HEK293 (cell line): ENCODE data around the gene ZNF569.
A peak's percentile ranks its signal among the peaks of the same experiment; 100 is the strongest.

Source experiments
- GLI4 ChIP-seq: fragments of 450-650 bp; formaldehyde crosslinking; IDR thresholded peaks from 2 replicates; pipeline ENCODE4 v1.5.1; 2016; ENCODE audit warnings: missing biosample characterization, missing genetic modification characterization
- KLF7 ChIP-seq: fragments of 450-650 bp; formaldehyde crosslinking; IDR thresholded peaks from 2 replicates; pipeline ENCODE4 v1.5.1; 2016; ENCODE audit warnings: missing biosample characterization, missing genetic modification characterization, borderline replicate concordance
- KLF8 ChIP-seq: fragments of 450-650 bp; formaldehyde crosslinking; IDR thresholded peaks from 2 replicates; pipeline ENCODE4 v1.5.1; 2016; ENCODE audit warnings: missing biosample characterization, missing genetic modification characterization
- KLF9 ChIP-seq: fragments of 450-650 bp; formaldehyde crosslinking; IDR thresholded peaks from 2 replicates; pipeline ENCODE4 v1.5.1; 2016; ENCODE audit warnings: missing biosample characterization, missing genetic modification characterization, low read depth
- OSR2 ChIP-seq: fragments of 450-650 bp; formaldehyde crosslinking; IDR thresholded peaks from 2 replicates; pipeline ENCODE4 v1.5.1; 2016; ENCODE audit warnings: missing biosample characterization, missing genetic modification characterization
- OVOL3 ChIP-seq: fragments of 450-650 bp; formaldehyde crosslinking; IDR thresholded peaks from 2 replicates; pipeline ENCODE4 v1.5.1; 2016; ENCODE audit warnings: missing biosample characterization, missing genetic modification characterization
- SP2 ChIP-seq: fragments of 450-650 bp; formaldehyde crosslinking; IDR thresholded peaks from 2 replicates; pipeline ENCODE4 v1.5.1; 2016; ENCODE audit warnings: missing biosample characterization, missing genetic modification characterization
- SP3 ChIP-seq: fragments of 450-650 bp; formaldehyde crosslinking; IDR thresholded peaks from 2 replicates; pipeline ENCODE4 v1.5.1; 2016; ENCODE audit warnings: missing biosample characterization, missing genetic modification characterization
- SP7 ChIP-seq: fragments of 450-650 bp; formaldehyde crosslinking; IDR thresholded peaks from 2 replicates; pipeline ENCODE4 v1.5.1; 2016; ENCODE audit warnings: missing biosample characterization, missing genetic modification characterization
- TRIM28 ChIP-seq: IDR thresholded peaks from 2 replicates; pipeline ENCODE4 v1.6.1; 2011; ENCODE audit warnings: low read length, control low read depth, borderline replicate concordance
- ZBTB7A ChIP-seq: fragments of 450-650 bp; formaldehyde crosslinking; IDR thresholded peaks from 2 replicates; pipeline ENCODE4 v1.5.1; 2016; ENCODE audit warnings: low read depth, missing biosample characterization, missing genetic modification characterization
- ZFP41 ChIP-seq: fragments of 450-650 bp; formaldehyde crosslinking; IDR thresholded peaks from 2 replicates; pipeline ENCODE4 v1.5.1; 2016; ENCODE audit warnings: missing biosample characterization, missing genetic modification characterization, borderline replicate concordance
- ZNF112 ChIP-seq: fragments of 450-650 bp; formaldehyde crosslinking; IDR thresholded peaks from 2 replicates; pipeline ENCODE4 v1.5.0; 2017; ENCODE audit warnings: missing biosample characterization, missing genetic modification characterization
- ZNF16 ChIP-seq: fragments of 450-650 bp; formaldehyde crosslinking; IDR thresholded peaks from 2 replicates; pipeline ENCODE4 v1.5.1; 2016; ENCODE audit warnings: low read depth, missing biosample characterization, missing genetic modification characterization
- ZNF174 ChIP-seq: fragments of 450-650 bp; formaldehyde crosslinking; IDR thresholded peaks from 2 replicates; pipeline ENCODE4 v1.5.0; 2017; ENCODE audit warnings: missing biosample characterization, mild to moderate bottlenecking, missing genetic modification characterization
- ZNF214 ChIP-seq: fragments of 450-650 bp; formaldehyde crosslinking; IDR thresholded peaks from 2 replicates; pipeline ENCODE4 v1.5.1; 2017; ENCODE audit warnings: missing biosample characterization, mild to moderate bottlenecking, missing genetic modification characterization, borderline replicate concordance
- ZNF266 ChIP-seq: fragments of 450-650 bp; formaldehyde crosslinking; IDR thresholded peaks from 2 replicates; pipeline ENCODE4 v1.5.1; 2016; ENCODE audit warnings: missing biosample characterization, missing genetic modification characterization, low read depth
- ZNF514 ChIP-seq: fragments of 450-650 bp; formaldehyde crosslinking; IDR thresholded peaks from 2 replicates; pipeline ENCODE4 v1.5.1; 2016; ENCODE audit warnings: missing biosample characterization, missing genetic modification characterization
- ZNF521 ChIP-seq: fragments of 450-650 bp; formaldehyde crosslinking; IDR thresholded peaks from 2 replicates; pipeline ENCODE4 v1.5.1; 2017; ENCODE audit warnings: missing biosample characterization, mild to moderate bottlenecking, missing genetic modification characterization
- ZNF600 ChIP-seq: fragments of 450-650 bp; formaldehyde crosslinking; IDR thresholded peaks from 2 replicates; pipeline ENCODE4 v1.5.1; 2016; ENCODE audit warnings: missing biosample characterization, missing genetic modification characterization
- ZNF629 ChIP-seq: fragments of 450-650 bp; formaldehyde crosslinking; IDR thresholded peaks from 2 replicates; pipeline ENCODE4 v1.5.1; 2017; ENCODE audit warnings: missing biosample characterization, missing genetic modification characterization
- ZNF791 ChIP-seq: fragments of 450-650 bp; formaldehyde crosslinking; IDR thresholded peaks from 2 replicates; pipeline ENCODE4 v1.5.1; 2016; ENCODE audit warnings: missing biosample characterization, missing genetic modification characterization
- ZNF837 ChIP-seq: fragments of 450-650 bp; formaldehyde crosslinking; IDR thresholded peaks from 2 replicates; pipeline ENCODE4 v1.5.1; 2016; ENCODE audit warnings: missing biosample characterization, missing genetic modification characterization
- TF ChIP-seq, protein P1 (sequence below): fragments of 450-650 bp; formaldehyde crosslinking; IDR thresholded peaks from 2 replicates; pipeline ENCODE4 v1.5.1; 2016; ENCODE audit warnings: missing biosample characterization, missing genetic modification characterization
- TF ChIP-seq, protein P2 (sequence below): fragments of 450-650 bp; formaldehyde crosslinking; IDR thresholded peaks from 2 replicates; pipeline ENCODE4 v1.5.1; 2016; ENCODE audit warnings: missing biosample characterization, missing genetic modification characterization
- TF ChIP-seq, protein P3 (sequence below): fragments of 450-650 bp; IDR thresholded peaks from 2 replicates; pipeline ENCODE4 v1.5.1; 2018; ENCODE audit warnings: missing biosample characterization, missing genetic modification characterization
- TF ChIP-seq, protein P4 (sequence below): fragments of 450-650 bp; formaldehyde crosslinking; IDR thresholded peaks from 2 replicates; pipeline ENCODE4 v1.5.1; 2016; ENCODE audit warnings: missing biosample characterization, missing genetic modification characterization
- TF ChIP-seq, protein P5 (sequence below): fragments of 450-650 bp; formaldehyde crosslinking; IDR thresholded peaks from 2 replicates; pipeline ENCODE4 v1.5.1; 2016; ENCODE audit warnings: missing biosample characterization, missing genetic modification characterization

Gene ZNF569

DNA sequence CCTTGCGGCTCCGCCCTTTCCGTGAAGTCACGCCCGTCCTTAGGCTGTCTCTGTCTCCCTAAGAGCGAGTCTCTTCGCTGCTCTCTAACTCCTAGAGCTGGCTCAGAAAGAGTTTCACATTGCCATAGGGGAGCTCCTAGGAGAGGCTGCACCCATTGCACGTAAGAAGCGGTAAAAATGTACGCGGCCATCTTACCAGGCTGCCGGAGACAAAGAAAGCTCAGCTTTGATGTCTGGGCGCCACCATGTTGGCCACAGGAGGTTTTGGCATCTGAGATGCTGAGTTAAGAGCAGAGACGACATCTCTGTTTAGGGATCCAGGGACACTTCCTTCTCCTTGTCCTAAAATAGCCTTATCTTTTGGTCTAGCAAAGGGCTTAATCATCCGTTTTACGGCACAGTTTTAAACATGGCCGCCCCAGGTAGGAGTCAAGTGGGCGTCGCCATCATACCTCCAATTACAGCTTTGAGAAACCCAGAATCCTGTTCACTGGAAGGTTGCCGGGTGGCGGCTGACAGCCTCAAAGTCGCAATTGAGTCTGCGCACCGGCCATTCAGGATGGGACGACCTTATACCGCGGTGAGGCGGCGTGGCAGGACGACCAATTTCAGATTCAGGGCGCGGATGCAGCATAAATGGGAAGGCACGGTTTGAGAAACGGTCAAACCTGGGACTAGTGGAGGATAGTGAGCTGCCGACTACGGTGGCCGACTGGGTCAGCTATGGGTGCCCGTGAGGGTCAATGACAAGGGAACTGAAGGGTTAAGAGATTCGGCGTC, 39.3 kb upstream of the ZNF569 start, which contains the start of gene ZNF793 (continued):
- TF ChIP-seq SP3 (peak; percentile 90), ZFP41 (tag by site-specific recombination) (no peak), SP7 (tag by site-specific recombination) (peak; percentile 81), ZNF266 (tag by site-specific recombination) (no peak), GLI4 (no peak), OSR2 (no peak; the same call in 1 of the 2 replicates), ZNF214 (tag by site-specific recombination) (no peak), ZNF837 (tag by site-specific recombination) (no peak), TRIM28 (peak; percentile 76), KLF7 (tag by site-specific recombination) (peak; percentile 95), ZNF112 (tag by site-specific recombination) (no peak), ZNF629 (tag by site-specific recombination) (peak; percentile 73), ZNF174 (tag by site-specific recombination) (no peak), ZNF600 (tag by site-specific recombination) (peak; percentile 97), ZNF791 (tag by site-specific recombination) (no peak; the same call in 1 of the 2 replicates), KLF9 (tag by site-specific recombination) (peak; percentile 88), SP2 (tag by site-specific recombination) (peak; percentile 66), KLF8 (tag by site-specific recombination) (peak; percentile 85), OVOL3 (peak; percentile 74), ZNF521 (tag by site-specific recombination) (no peak), ZNF514 (tag by site-specific recombination) (0 out of 2 replicates have a peak, but pooled peaks have one; percentile 6), ZNF16 (tag by site-specific recombination) (0 out of 2 replicates have a peak, but pooled peaks have one; percentile 13), ZBTB7A (tag by site-specific recombination) (no peak)
- TF ChIP-seq, protein P1, sequence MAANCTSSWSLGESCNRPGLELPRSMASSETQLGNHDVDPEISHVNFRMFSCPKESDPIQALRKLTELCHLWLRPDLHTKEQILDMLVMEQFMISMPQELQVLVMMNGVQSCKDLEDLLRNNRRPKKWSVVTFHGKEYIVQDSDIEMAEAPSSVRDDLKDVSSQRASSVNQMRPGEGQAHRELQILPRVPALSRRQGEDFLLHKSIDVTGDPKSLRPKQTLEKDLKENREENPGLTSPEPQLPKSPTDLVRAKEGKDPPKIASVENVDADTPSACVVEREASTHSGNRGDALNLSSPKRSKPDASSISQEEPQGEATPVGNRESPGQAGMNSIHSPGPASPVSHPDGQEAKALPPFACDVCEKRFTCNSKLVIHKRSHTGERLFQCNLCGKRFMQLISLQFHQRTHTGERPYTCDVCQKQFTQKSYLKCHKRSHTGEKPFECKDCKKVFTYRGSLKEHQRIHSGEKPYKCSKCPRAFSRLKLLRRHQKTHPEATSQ (tag by site-specific recombination): peak; percentile 59; the same call in 1 of the 2 replicates
- TF ChIP-seq, protein P2, sequence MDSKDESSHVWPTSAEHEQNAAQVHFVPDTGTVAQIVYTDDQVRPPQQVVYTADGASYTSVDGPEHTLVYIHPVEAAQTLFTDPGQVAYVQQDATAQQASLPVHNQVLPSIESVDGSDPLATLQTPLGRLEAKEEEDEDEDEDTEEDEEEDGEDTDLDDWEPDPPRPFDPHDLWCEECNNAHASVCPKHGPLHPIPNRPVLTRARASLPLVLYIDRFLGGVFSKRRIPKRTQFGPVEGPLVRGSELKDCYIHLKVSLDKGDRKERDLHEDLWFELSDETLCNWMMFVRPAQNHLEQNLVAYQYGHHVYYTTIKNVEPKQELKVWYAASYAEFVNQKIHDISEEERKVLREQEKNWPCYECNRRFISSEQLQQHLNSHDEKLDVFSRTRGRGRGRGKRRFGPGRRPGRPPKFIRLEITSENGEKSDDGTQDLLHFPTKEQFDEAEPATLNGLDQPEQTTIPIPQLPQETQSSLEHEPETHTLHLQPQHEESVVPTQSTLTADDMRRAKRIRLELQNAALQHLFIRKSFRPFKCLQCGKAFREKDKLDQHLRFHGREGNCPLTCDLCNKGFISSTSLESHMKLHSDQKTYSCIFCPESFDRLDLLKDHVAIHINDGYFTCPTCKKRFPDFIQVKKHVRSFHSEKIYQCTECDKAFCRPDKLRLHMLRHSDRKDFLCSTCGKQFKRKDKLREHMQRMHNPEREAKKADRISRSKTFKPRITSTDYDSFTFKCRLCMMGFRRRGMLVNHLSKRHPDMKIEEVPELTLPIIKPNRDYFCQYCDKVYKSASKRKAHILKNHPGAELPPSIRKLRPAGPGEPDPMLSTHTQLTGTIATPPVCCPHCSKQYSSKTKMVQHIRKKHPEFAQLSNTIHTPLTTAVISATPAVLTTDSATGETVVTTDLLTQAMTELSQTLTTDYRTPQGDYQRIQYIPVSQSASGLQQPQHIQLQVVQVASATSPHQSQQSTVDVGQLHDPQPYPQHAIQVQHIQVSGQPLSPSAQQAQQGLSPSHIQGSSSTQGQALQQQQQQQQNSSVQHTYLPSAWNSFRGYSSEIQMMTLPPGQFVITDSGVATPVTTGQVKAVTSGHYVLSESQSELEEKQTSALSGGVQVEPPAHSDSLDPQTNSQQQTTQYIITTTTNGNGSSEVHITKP (tag by site-specific recombination): peak; percentile 95
- TF ChIP-seq, protein P3, sequence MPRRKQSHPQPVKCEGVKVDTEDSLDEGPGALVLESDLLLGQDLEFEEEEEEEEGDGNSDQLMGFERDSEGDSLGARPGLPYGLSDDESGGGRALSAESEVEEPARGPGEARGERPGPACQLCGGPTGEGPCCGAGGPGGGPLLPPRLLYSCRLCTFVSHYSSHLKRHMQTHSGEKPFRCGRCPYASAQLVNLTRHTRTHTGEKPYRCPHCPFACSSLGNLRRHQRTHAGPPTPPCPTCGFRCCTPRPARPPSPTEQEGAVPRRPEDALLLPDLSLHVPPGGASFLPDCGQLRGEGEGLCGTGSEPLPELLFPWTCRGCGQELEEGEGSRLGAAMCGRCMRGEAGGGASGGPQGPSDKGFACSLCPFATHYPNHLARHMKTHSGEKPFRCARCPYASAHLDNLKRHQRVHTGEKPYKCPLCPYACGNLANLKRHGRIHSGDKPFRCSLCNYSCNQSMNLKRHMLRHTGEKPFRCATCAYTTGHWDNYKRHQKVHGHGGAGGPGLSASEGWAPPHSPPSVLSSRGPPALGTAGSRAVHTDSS: 0 out of 2 replicates have a peak, but pooled peaks have one; percentile 22
- TF ChIP-seq, protein P4, sequence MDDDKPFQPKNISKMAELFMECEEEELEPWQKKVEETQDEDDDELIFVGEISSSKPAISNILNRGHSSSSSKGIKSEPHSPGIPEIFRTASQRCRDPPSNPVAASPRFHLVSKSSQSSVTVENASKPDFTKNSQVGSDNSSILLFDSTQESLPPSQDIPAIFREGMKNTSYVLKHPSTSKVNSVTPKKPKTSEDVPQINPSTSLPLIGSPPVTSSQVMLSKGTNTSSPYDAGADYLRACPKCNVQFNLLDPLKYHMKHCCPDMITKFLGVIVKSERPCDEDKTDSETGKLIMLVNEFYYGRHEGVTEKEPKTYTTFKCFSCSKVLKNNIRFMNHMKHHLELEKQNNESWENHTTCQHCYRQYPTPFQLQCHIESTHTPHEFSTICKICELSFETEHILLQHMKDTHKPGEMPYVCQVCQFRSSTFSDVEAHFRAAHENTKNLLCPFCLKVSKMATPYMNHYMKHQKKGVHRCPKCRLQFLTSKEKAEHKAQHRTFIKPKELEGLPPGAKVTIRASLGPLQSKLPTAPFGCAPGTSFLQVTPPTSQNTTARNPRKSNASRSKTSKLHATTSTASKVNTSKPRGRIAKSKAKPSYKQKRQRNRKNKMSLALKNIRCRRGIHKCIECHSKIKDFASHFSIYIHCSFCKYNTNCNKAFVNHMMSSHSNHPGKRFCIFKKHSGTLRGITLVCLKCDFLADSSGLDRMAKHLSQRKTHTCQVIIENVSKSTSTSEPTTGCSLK (tag by site-specific recombination): no peak
- TF ChIP-seq, protein P5, sequence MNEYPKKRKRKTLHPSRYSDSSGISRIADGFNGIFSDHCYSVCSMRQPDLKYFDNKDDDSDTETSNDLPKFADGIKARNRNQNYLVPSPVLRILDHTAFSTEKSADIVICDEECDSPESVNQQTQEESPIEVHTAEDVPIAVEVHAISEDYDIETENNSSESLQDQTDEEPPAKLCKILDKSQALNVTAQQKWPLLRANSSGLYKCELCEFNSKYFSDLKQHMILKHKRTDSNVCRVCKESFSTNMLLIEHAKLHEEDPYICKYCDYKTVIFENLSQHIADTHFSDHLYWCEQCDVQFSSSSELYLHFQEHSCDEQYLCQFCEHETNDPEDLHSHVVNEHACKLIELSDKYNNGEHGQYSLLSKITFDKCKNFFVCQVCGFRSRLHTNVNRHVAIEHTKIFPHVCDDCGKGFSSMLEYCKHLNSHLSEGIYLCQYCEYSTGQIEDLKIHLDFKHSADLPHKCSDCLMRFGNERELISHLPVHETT (tag by site-specific recombination): no peak; the same call in none of the 2 replicates
